H9 (cell line): ENCODE results near the gene HSPA6. TPM values are rescaled to one million over a fixed set of nuclear protein-coding genes. Genes with fewer than 3 reads are reported as not detected.
"Not testable (repeated sequence)": the region's sequence is repeated elsewhere in the genome, so short reads cannot be mapped to it uniquely, and the experiment has no call there.

Experiments
- DNase-seq: peaks from one replicate; pipeline ENCODE4 v3.0.0-alpha.2; 2017
- H2AFZ ChIP-seq: one replicate; pipeline ENCODE4 v1.6.1; 2013; ENCODE audit warnings: mild to moderate bottlenecking, low read length, control low read depth, moderate library complexity
- H2AK5ac ChIP-seq: 2 replicates; pipeline ENCODE4 v1.6.1; 2013; ENCODE audit warnings: low read length, control low read depth, mixed read lengths; ENCODE audit not compliant: insufficient read length
- H2BK120ac ChIP-seq: one replicate; pipeline ENCODE4 v1.6.1; 2013; ENCODE audit warnings: low read depth, mild to moderate bottlenecking, low read length, control low read depth, inconsistent platforms; ENCODE audit not compliant: poor library complexity, severe bottlenecking
- H2BK12ac ChIP-seq: 2 replicates; pipeline ENCODE4 v1.6.1; 2013; ENCODE audit warnings: low read length, control low read depth, mixed read lengths, low read depth; ENCODE audit not compliant: insufficient read length
- H2BK15ac ChIP-seq: 2 replicates; pipeline ENCODE4 v1.6.1; 2013; ENCODE audit warnings: low read depth, low read length, control low read depth
- H2BK20ac ChIP-seq: one replicate; pipeline ENCODE4 v1.6.1; 2013; ENCODE audit warnings: low read depth, mild to moderate bottlenecking, low read length, control low read depth, inconsistent platforms; ENCODE audit not compliant: poor library complexity, severe bottlenecking
- H2BK5ac ChIP-seq: 2 replicates; pipeline ENCODE4 v1.6.1; 2013; ENCODE audit warnings: low read length, control low read depth, mixed read lengths; ENCODE audit not compliant: insufficient read length
- H3K14ac ChIP-seq: 2 replicates; pipeline ENCODE4 v1.6.1; 2013; ENCODE audit warnings: low read length, control low read depth; ENCODE audit not compliant: insufficient read depth
- H3K18ac ChIP-seq: 2 replicates; pipeline ENCODE4 v1.6.1; 2013; ENCODE audit warnings: low read depth, mild to moderate bottlenecking, mixed read lengths, low read length, control low read depth; ENCODE audit not compliant: insufficient read length
- H3K23ac ChIP-seq: 2 replicates; pipeline ENCODE4 v1.6.1; 2013; ENCODE audit warnings: low read length, control low read depth, mixed read lengths, low read depth; ENCODE audit not compliant: insufficient read length
- H3K23me2 ChIP-seq: 2 replicates; pipeline ENCODE4 v1.6.1; 2013; ENCODE audit warnings: low read depth, mild to moderate bottlenecking, mixed read lengths, low read length, control low read depth; ENCODE audit not compliant: insufficient read length, poor library complexity, severe bottlenecking
- H3K27ac ChIP-seq: 2 replicates; pipeline ENCODE4 v1.5.1; 2013; ENCODE audit warnings: low read length, control low read depth, mixed read lengths, low read depth; ENCODE audit not compliant: insufficient read length
- H3K27me3 ChIP-seq: 2 replicates; pipeline ENCODE4 v1.6.1; 2013; ENCODE audit warnings: low read length, control low read depth, inconsistent platforms; ENCODE audit not compliant: insufficient read depth
- H3K4ac ChIP-seq: 2 replicates; pipeline ENCODE4 v1.6.1; 2013; ENCODE audit warnings: low read depth, mild to moderate bottlenecking, control low read depth, inconsistent platforms, low read length, moderate library complexity
- H3K4me1 ChIP-seq: 2 replicates; pipeline ENCODE4 v1.6.1; 2013; ENCODE audit warnings: low read length, control low read depth, inconsistent platforms; ENCODE audit not compliant: insufficient read depth
- H3K4me2 ChIP-seq: 2 replicates; pipeline ENCODE4 v1.6.1; 2013; ENCODE audit warnings: low read length, control low read depth, mixed read lengths; ENCODE audit not compliant: insufficient read length, insufficient read depth
- H3K56ac ChIP-seq: 2 replicates; pipeline ENCODE4 v1.6.1; 2013; ENCODE audit warnings: low read depth, mild to moderate bottlenecking, mixed read lengths, low read length, control low read depth; ENCODE audit not compliant: insufficient read length
- H3K79me1 ChIP-seq: 2 replicates; pipeline ENCODE4 v1.6.1; 2013; ENCODE audit warnings: low read depth, mild to moderate bottlenecking, moderate library complexity, low read length, control low read depth, inconsistent platforms; ENCODE audit not compliant: insufficient read depth, poor library complexity, severe bottlenecking
- H3K79me2 ChIP-seq: 2 replicates; pipeline ENCODE4 v1.6.1; 2013; ENCODE audit warnings: low read length, control low read depth, inconsistent platforms; ENCODE audit not compliant: insufficient read depth
- H3K9ac ChIP-seq: 2 replicates; pipeline ENCODE4 v1.6.1; 2013; ENCODE audit warnings: low read length, control low read depth, mixed read lengths; ENCODE audit not compliant: insufficient read length; ENCODE audit errors: extremely low read depth
- H3K9me3 ChIP-seq: one replicate; pipeline ENCODE4 v1.6.1; 2013; ENCODE audit warnings: low read depth, low read length, inconsistent platforms; ENCODE audit not compliant: control insufficient read depth
- H3T11ph ChIP-seq: one replicate; pipeline ENCODE4 v1.6.1; 2013; ENCODE audit warnings: mild to moderate bottlenecking, low read length, control low read depth, inconsistent platforms
- H4K20me1 ChIP-seq: one replicate; pipeline ENCODE4 v1.6.1; 2013; ENCODE audit not compliant: control insufficient read depth, insufficient read length, insufficient read depth
- H4K5ac ChIP-seq: 2 replicates; pipeline ENCODE4 v1.6.1; 2013; ENCODE audit warnings: low read depth, mild to moderate bottlenecking, mixed read lengths, low read length, control low read depth; ENCODE audit not compliant: insufficient read length
- H4K8ac ChIP-seq: replicated peaks from 2 replicates; pipeline ENCODE4 v1.6.1; 2013; ENCODE audit warnings: low read length, control low read depth, mixed read lengths, low read depth; ENCODE audit not compliant: insufficient read length
- H4K91ac ChIP-seq: 2 replicates; pipeline ENCODE4 v1.6.1; 2013; ENCODE audit warnings: low read depth, mild to moderate bottlenecking, moderate library complexity, mixed read lengths, low read length, control low read depth; ENCODE audit not compliant: insufficient read length
- H3K27ac Mint-ChIP-seq, 3 experiments: 2 replicates in 2 of 3; 3 replicates in 1 of 3; pipeline ENCODE4 v1.8.0; 2020 to 2021; ENCODE audit warnings: mixed read lengths in 3 of 3, mild to moderate bottlenecking in 1 of 3, moderate library complexity in 1 of 3
- H3K27me3 Mint-ChIP-seq: 2 replicates; pipeline ENCODE4 v1.8.0; 2021; ENCODE audit warnings: low read depth, mild to moderate bottlenecking, moderate library complexity, mixed read lengths
- H3K36me3 Mint-ChIP-seq, 3 experiments: 2 replicates in 2 of 3; 3 replicates in 1 of 3; pipeline ENCODE4 v1.8.0; 2020 to 2021; ENCODE audit warnings: low read depth in 3 of 3, mixed read lengths in 3 of 3; ENCODE audit not compliant: insufficient read depth in 1 of 3
- H3K4me1 Mint-ChIP-seq, 2 experiments: 2 replicates each; pipeline ENCODE4 v1.8.0; 2020; ENCODE audit warnings: mixed read lengths in 2 of 2
- H3K4me3 Mint-ChIP-seq, 2 experiments: 2 replicates in 1 of 2; 3 replicates in 1 of 2; pipeline ENCODE4 v1.8.0; 2020 to 2021; ENCODE audit warnings: mild to moderate bottlenecking in 2 of 2, mixed read lengths in 2 of 2, moderate library complexity in 1 of 2
- H3K9me3 Mint-ChIP-seq, 2 experiments: 2 replicates in 1 of 2; 3 replicates in 1 of 2; pipeline ENCODE4 v1.8.0; 2020; ENCODE audit warnings: mild to moderate bottlenecking in 2 of 2, mixed read lengths in 2 of 2, moderate library complexity in 1 of 2
- WGBS: extraction: QIAGEN DNeasy Blood & Tissue Kit; methylation state at CpG from one replicate; pipeline ENCODE4 v1.1.7; 2013; ENCODE audit warnings: missing lambda C conversion rate, low lambda C conversion rate, mixed read lengths; ENCODE audit not compliant: insufficient read length; ENCODE audit errors: extremely low coverage; 5-methylcytosine and 5-hydroxymethylcytosine counted together
- total RNA-seq: library from RNA; stranded (reverse); gene quantifications from 2 replicates; pipeline ENCODE4 v1.2.1, GENCODE V29; 2021

Gene HSPA6
- total RNA-seq, 1 experiment from 2014 or later = not detected

DNA sequence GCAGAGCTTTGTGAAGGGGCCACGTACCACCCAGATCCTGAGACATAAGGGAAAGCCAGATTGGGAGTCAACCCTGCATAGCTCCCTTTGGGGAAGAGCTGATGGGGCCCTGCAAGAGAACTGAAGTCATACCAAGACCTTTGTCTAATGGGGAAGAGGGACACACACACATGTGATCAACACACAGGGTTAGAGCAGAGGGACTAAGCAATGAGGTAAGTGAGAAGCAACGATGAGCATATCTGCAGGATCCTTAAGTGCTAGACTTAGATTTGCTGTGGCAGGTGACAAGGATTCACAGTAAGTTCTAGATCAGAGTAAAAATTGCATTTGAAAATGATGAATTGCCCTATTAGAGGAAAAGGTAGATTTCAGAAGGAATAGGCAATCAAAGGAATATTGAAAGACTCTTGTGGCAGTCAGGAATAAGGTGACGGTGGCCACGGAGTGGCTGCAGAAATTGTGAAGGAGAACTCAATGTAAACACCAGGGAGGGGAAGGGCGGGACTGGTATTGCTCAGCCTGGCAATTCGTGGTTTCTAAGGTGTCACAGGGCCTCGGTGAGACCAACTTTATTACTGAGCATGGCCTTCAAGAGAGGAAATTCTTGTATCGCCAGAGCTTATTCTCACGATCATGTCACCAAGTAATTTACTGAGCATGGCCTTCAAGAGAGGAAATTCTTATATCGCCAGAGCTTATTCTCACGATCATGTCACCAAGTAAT is 20.8 kb downstream of the HSPA6 start:
- H3K9me3 Mint-ChIP-seq, H3K23me2 ChIP-seq, H4K91ac ChIP-seq: not testable (repeated sequence)

GRCh38 chr1:161547995-161548741 is 23.8 kb downstream of the HSPA6 start:
- not testable (repeated sequence) for H3K4ac ChIP-seq, H3K27me3 ChIP-seq, H3K9ac ChIP-seq, H2BK12ac ChIP-seq, H3K36me3 Mint-ChIP-seq, H3K27ac ChIP-seq, H4K20me1 ChIP-seq, H3K4me3 Mint-ChIP-seq, DNase-seq, H4K91ac ChIP-seq, H3K9me3 ChIP-seq, H3K4me1 ChIP-seq, H3K27me3 Mint-ChIP-seq, H4K5ac ChIP-seq, H3K23ac ChIP-seq, H3K4me1 Mint-ChIP-seq, H2BK5ac ChIP-seq, H4K8ac ChIP-seq, H3K56ac ChIP-seq, H2BK20ac ChIP-seq, H3K23me2 ChIP-seq, H2BK15ac ChIP-seq, H3K4me2 ChIP-seq, H3K18ac ChIP-seq, H3K79me2 ChIP-seq, H3K79me1 ChIP-seq, H3K27ac Mint-ChIP-seq, H3K14ac ChIP-seq, H2BK120ac ChIP-seq, H3T11ph ChIP-seq, H2AFZ ChIP-seq, H3K9me3 Mint-ChIP-seq, H2AK5ac ChIP-seq
- no CpG with 5 or more reads among the region's 8 CpGs for WGBS

More for the DNA sequence above, 20.8 kb downstream of the HSPA6 start:
- H3K36me3 Mint-ChIP-seq, H3K79me2 ChIP-seq, H3K4me3 Mint-ChIP-seq, H3K56ac ChIP-seq, H3K27ac ChIP-seq, H2AFZ ChIP-seq, H2BK5ac ChIP-seq, H3K14ac ChIP-seq, H3K4me1 Mint-ChIP-seq, H3T11ph ChIP-seq, H3K18ac ChIP-seq, H4K8ac ChIP-seq, H4K20me1 ChIP-seq, DNase-seq, H4K5ac ChIP-seq, H3K4me2 ChIP-seq, H3K27me3 ChIP-seq, H3K4ac ChIP-seq, H3K9me3 ChIP-seq, H3K9ac ChIP-seq, H3K79me1 ChIP-seq, H2BK120ac ChIP-seq, H2BK20ac ChIP-seq, H2BK15ac ChIP-seq, H2AK5ac ChIP-seq, H3K27ac Mint-ChIP-seq, H2BK12ac ChIP-seq, H3K4me1 ChIP-seq, H3K23ac ChIP-seq: not testable (repeated sequence)
- no CpG with 5 or more reads among the region's 11 CpGs for WGBS
- peaks cover 22% of the 10 kb centered on the region for H3K27me3 Mint-ChIP-seq
